ENCODE results near the gene NPIPB8. TPM values are rescaled to one million over a fixed set of nuclear protein-coding genes. Genes with fewer than 3 reads are reported as not detected.
"Not testable (repeated sequence)": the region's sequence is repeated elsewhere in the genome, so short reads cannot be mapped to it uniquely, and the experiment has no call there.

The NPIPB8 gene
- total RNA-seq, 4 donors from 2014 or later: 8.1 TPM; not detected in 3

- DNase-seq; H3K4me1 ChIP-seq; H3K36me3 ChIP-seq; H3K27ac ChIP-seq; H3K9me3 ChIP-seq; intact Hi-C loops (cut with DNase I; ENCODE audit: low total_unique reads); H3K4me3 ChIP-seq; H3K27me3 ChIP-seq: not testable (repeated sequence)
Measured at GRCh38 chr16:28666264-28666663, 28.4 kb downstream of the NPIPB8 start.

- H3K27ac ChIP-seq; H3K36me3 ChIP-seq; DNase-seq; H3K27me3 ChIP-seq; H3K9me3 ChIP-seq; H3K4me3 ChIP-seq; H3K4me1 ChIP-seq; intact Hi-C loops (cut with DNase I; ENCODE audit: low total_unique reads): not testable (repeated sequence)
Measured at GRCh38 chr16:28667480-28667879, 29.6 kb downstream of the NPIPB8 start.

- H3K27ac ChIP-seq; H3K9me3 ChIP-seq; H3K4me3 ChIP-seq; intact Hi-C loops (cut with DNase I; ENCODE audit: low total_unique reads); DNase-seq; H3K27me3 ChIP-seq; H3K4me1 ChIP-seq; H3K36me3 ChIP-seq: not testable (repeated sequence)
Measured at GRCh38 chr16:28668199-28668598, 30.3 kb downstream of the NPIPB8 start.

GRCh38 chr16:28688327-28688952 lies 50.6 kb downstream of the NPIPB8 start:
- H3K4me3 ChIP-seq; intact Hi-C loops (cut with DNase I; ENCODE audit: low total_unique reads): not testable (repeated sequence)

GRCh38 chr16:28689425-28689824 lies 51.6 kb downstream of the NPIPB8 start:
- H3K9me3 ChIP-seq; H3K27ac ChIP-seq; H3K36me3 ChIP-seq; H3K27me3 ChIP-seq; H3K4me3 ChIP-seq; DNase-seq; H3K4me1 ChIP-seq; intact Hi-C loops (cut with DNase I; ENCODE audit: low total_unique reads): not testable (repeated sequence)

More at GRCh38 chr16:28688327-28688952, 50.6 kb downstream of the NPIPB8 start:
- H3K36me3 ChIP-seq, H3K27me3 ChIP-seq, H3K9me3 ChIP-seq, H3K4me1 ChIP-seq, H3K27ac ChIP-seq, DNase-seq: not testable (repeated sequence)

- intact Hi-C loops (cut with DNase I; ENCODE audit: low total_unique reads); H3K36me3 ChIP-seq; H3K27ac ChIP-seq; H3K4me1 ChIP-seq; DNase-seq; H3K9me3 ChIP-seq; H3K27me3 ChIP-seq; H3K4me3 ChIP-seq: not testable (repeated sequence)
Measured at GRCh38 chr16:28691722-28692121, 53.9 kb downstream of the NPIPB8 start.

GRCh38 chr16:28693257-28693950 lies 55.5 kb downstream of the NPIPB8 start:
- H3K27me3 ChIP-seq; DNase-seq; H3K4me1 ChIP-seq; H3K36me3 ChIP-seq; H3K27ac ChIP-seq; intact Hi-C loops (cut with DNase I; ENCODE audit: low total_unique reads); H3K9me3 ChIP-seq; H3K4me3 ChIP-seq: not testable (repeated sequence)

- H3K36me3 ChIP-seq; H3K4me3 ChIP-seq; H3K4me1 ChIP-seq; H3K27me3 ChIP-seq; DNase-seq; H3K27ac ChIP-seq; intact Hi-C loops (cut with DNase I; ENCODE audit: low total_unique reads); H3K9me3 ChIP-seq: not testable (repeated sequence)
Measured at GRCh38 chr16:28699792-28700191, 61.9 kb downstream of the NPIPB8 start.

GRCh38 chr16:28700349-28700748 lies 62.5 kb downstream of the NPIPB8 start:
- H3K4me1 ChIP-seq; H3K4me3 ChIP-seq; H3K27me3 ChIP-seq; H3K9me3 ChIP-seq; intact Hi-C loops (cut with DNase I; ENCODE audit: low total_unique reads); H3K27ac ChIP-seq; H3K36me3 ChIP-seq; DNase-seq: not testable (repeated sequence)

- H3K4me1 ChIP-seq; intact Hi-C loops (cut with DNase I; ENCODE audit: low total_unique reads); H3K4me3 ChIP-seq; H3K27me3 ChIP-seq; DNase-seq; H3K36me3 ChIP-seq; H3K27ac ChIP-seq; H3K9me3 ChIP-seq: not testable (repeated sequence)
Measured at GRCh38 chr16:28701384-28701783, 63.5 kb downstream of the NPIPB8 start.

GRCh38 chr16:28704246-28704645 lies 66.4 kb downstream of the NPIPB8 start:
- intact Hi-C loops (cut with DNase I; ENCODE audit: low total_unique reads); H3K27me3 ChIP-seq; H3K4me3 ChIP-seq; H3K4me1 ChIP-seq; H3K36me3 ChIP-seq; H3K27ac ChIP-seq; DNase-seq; H3K9me3 ChIP-seq: not testable (repeated sequence)

All from uterus (tissue), 4 donors.